Measurements from ENCODE around the gene MDGA2. TPM values are rescaled to one million over a fixed set of nuclear protein-coding genes. Genes with fewer than 3 reads are reported as not detected.

The MDGA2 gene
- total RNA-seq, 1 experiment from 2014 or later: not detected

- H3K27me3 Mint-ChIP-seq (ENCODE audit: unreplicated experiment): no peaks in the 10 kb centered on the region
- no peak overlapping the region for H3K27ac Mint-ChIP-seq (ENCODE audit: unreplicated experiment)
- H3K4me1 Mint-ChIP-seq (ENCODE audit: low read depth, unreplicated experiment): no peaks in the 10 kb centered on the region
- no peak for TF ChIP-seq CTCF (IDR thresholded peaks at IDR 0.05; ENCODE audit: unreplicated experiment)
- H3K36me3 Mint-ChIP-seq (ENCODE audit: insufficient read depth, unreplicated experiment): no peaks in the 10 kb centered on the region
- no peak overlapping the region for H3K4me3 Mint-ChIP-seq (ENCODE audit: low read depth, unreplicated experiment)
- intact Hi-C loops (cut with micrococcal nuclease; ENCODE audit: unreplicated experiment): no loop called here
- BruUV-seq (replicated peaks): no TSS peak
- H3K9me3 Mint-ChIP-seq (ENCODE audit: low read depth, unreplicated experiment): peaks cover 5% of the 10 kb centered on the region
- DNase-seq: no peak
- CTCF ChIA-PET: no interaction called here
These were observed 68.8 kb downstream of the MDGA2 start for GRCh38 chr14:47606566-47606965.

- Mint-ChIP-seq H3K27ac (ENCODE audit: unreplicated experiment) (no peak overlapping the region), H3K4me3 (ENCODE audit: low read depth, unreplicated experiment) (no peak overlapping the region), H3K4me1 (ENCODE audit: low read depth, unreplicated experiment) (no peaks in the 10 kb centered on the region), H3K27me3 (ENCODE audit: unreplicated experiment) (no peaks in the 10 kb centered on the region), H3K36me3 (ENCODE audit: insufficient read depth, unreplicated experiment) (no peaks in the 10 kb centered on the region), H3K9me3 (ENCODE audit: low read depth, unreplicated experiment) (peaks cover 4% of the 10 kb centered on the region)
- CTCF ChIA-PET: no interaction called here
- intact Hi-C loops (cut with micrococcal nuclease; ENCODE audit: unreplicated experiment): no loop called here
- no peak for DNase-seq
- BruUV-seq (replicated peaks): no TSS peak
- no peak for TF ChIP-seq CTCF (IDR thresholded peaks at IDR 0.05; ENCODE audit: unreplicated experiment)
These were observed 78.5 kb downstream of the MDGA2 start for GRCh38 chr14:47596860-47597259.

GRCh38 chr14:47596232-47596631, 79.2 kb downstream of the MDGA2 start:
- H3K4me1 Mint-ChIP-seq (ENCODE audit: low read depth, unreplicated experiment): no peaks in the 10 kb centered on the region
- no TSS peak for BruUV-seq (replicated peaks)
- no peak for DNase-seq
- peaks cover 7% of the 10 kb centered on the region for H3K9me3 Mint-ChIP-seq (ENCODE audit: low read depth, unreplicated experiment)
- CTCF ChIA-PET: no interaction called here
- no peak for TF ChIP-seq CTCF (IDR thresholded peaks at IDR 0.05; ENCODE audit: unreplicated experiment)
- intact Hi-C loops (cut with micrococcal nuclease; ENCODE audit: unreplicated experiment): no loop called here
- no peaks in the 10 kb centered on the region for H3K36me3 Mint-ChIP-seq (ENCODE audit: insufficient read depth, unreplicated experiment)
- no peak overlapping the region for H3K4me3 Mint-ChIP-seq (ENCODE audit: low read depth, unreplicated experiment)
- H3K27ac Mint-ChIP-seq (ENCODE audit: unreplicated experiment): no peak overlapping the region
- no peaks in the 10 kb centered on the region for H3K27me3 Mint-ChIP-seq (ENCODE audit: unreplicated experiment)

- Mint-ChIP-seq H3K27ac (ENCODE audit: unreplicated experiment) (no peak overlapping the region), H3K4me3 (ENCODE audit: low read depth, unreplicated experiment) (no peak overlapping the region), H3K36me3 (ENCODE audit: insufficient read depth, unreplicated experiment) (no peaks in the 10 kb centered on the region), H3K9me3 (ENCODE audit: low read depth, unreplicated experiment) (peaks cover 7% of the 10 kb centered on the region), H3K4me1 (ENCODE audit: low read depth, unreplicated experiment) (no peaks in the 10 kb centered on the region), H3K27me3 (ENCODE audit: unreplicated experiment) (no peaks in the 10 kb centered on the region)
- no TSS peak for BruUV-seq (replicated peaks)
- intact Hi-C loops (cut with micrococcal nuclease; ENCODE audit: unreplicated experiment): no loop called here
- CTCF ChIA-PET: no interaction called here
- TF ChIP-seq CTCF (IDR thresholded peaks at IDR 0.05; ENCODE audit: unreplicated experiment): no peak
- DNase-seq: no peak
These were observed 79.9 kb downstream of the MDGA2 start for GRCh38 chr14:47595552-47595951.
